ENCODE data around the gene TFAP2D. TPM values are rescaled to one million over a fixed set of nuclear protein-coding genes. Genes with fewer than 3 reads are reported as not detected.

Gene TFAP2D
- total RNA-seq, 1 donor = 5.1 TPM

- no peak overlapping the region for H3K4me3 ChIP-seq (ENCODE audit: low read depth, low read length)
- TF ChIP-seq CTCF (IDR thresholded peaks at IDR 0.05; ENCODE audit: insufficient read depth, low read length) = no peak
- DNase-seq (ENCODE audit: low read depth) = no peak
Observed at GRCh38 chr6:50717734-50718457, 4.6 kb downstream of the TFAP2D start.

GRCh38 chr6:50718566-50718965 is 5.2 kb downstream of the TFAP2D start:
- H3K4me3 ChIP-seq (ENCODE audit: low read depth, low read length) = no peak overlapping the region
- TF ChIP-seq CTCF (IDR thresholded peaks at IDR 0.05; ENCODE audit: insufficient read depth, low read length) = no peak
- DNase-seq (ENCODE audit: low read depth) = no peak

GRCh38 chr6:50720623-50721022 is 7.3 kb downstream of the TFAP2D start:
- DNase-seq (ENCODE audit: low read depth) = peak; percentile 2
- no peak overlapping the region for H3K4me3 ChIP-seq (ENCODE audit: low read depth, low read length)
- TF ChIP-seq CTCF (IDR thresholded peaks at IDR 0.05; ENCODE audit: insufficient read depth, low read length) = no peak

- TF ChIP-seq CTCF (IDR thresholded peaks at IDR 0.05; ENCODE audit: insufficient read depth, low read length) = no peak
- no peak overlapping the region for H3K4me3 ChIP-seq (ENCODE audit: low read depth, low read length)
Observed at GRCh38 chr6:50721978-50722377, 8.7 kb downstream of the TFAP2D start.

GRCh38 chr6:50722829-50723554 is 9.7 kb downstream of the TFAP2D start:
- TF ChIP-seq CTCF (IDR thresholded peaks at IDR 0.05; ENCODE audit: insufficient read depth, low read length) = no peak
- DNase-seq (ENCODE audit: low read depth) = no peak

More at GRCh38 chr6:50721978-50722377, 8.7 kb downstream of the TFAP2D start:
- DNase-seq (ENCODE audit: low read depth) = no peak

GRCh38 chr6:50724381-50725124 is 11.2 kb downstream of the TFAP2D start:
- no peak overlapping the region for H3K4me3 ChIP-seq (ENCODE audit: low read depth, low read length)
- TF ChIP-seq CTCF (IDR thresholded peaks at IDR 0.05; ENCODE audit: insufficient read depth, low read length) = no peak
- no peak for DNase-seq (ENCODE audit: low read depth)

More at GRCh38 chr6:50722829-50723554, 9.7 kb downstream of the TFAP2D start:
- no peak overlapping the region for H3K4me3 ChIP-seq (ENCODE audit: low read depth, low read length)
